ENCODE results near the gene LIPH.

The LIPH gene

GRCh38 chr3:185507883-185508282 is 44.5 kb downstream of the LIPH start:
- Histone ChIP-seq H3K4me2 (ENCODE audit: low read length) (no peak overlapping the region), H3K9ac (ENCODE audit: low read length) (no peak overlapping the region), H3K9me3 (ENCODE audit: insufficient read depth, low read length) (no peaks in the 10 kb centered on the region), H3K27ac (ENCODE audit: low read length) (no peak overlapping the region), H3K27me3 (ENCODE audit: low read depth, low read length) (no peaks in the 10 kb centered on the region), H2AFZ (ENCODE audit: low read depth, low read length) (no peak overlapping the region), H4K20me1 (ENCODE audit: insufficient read depth, low read length) (no peaks in the 10 kb centered on the region), H3K4me1 (ENCODE audit: low read length) (no peaks in the 10 kb centered on the region), H3K36me3 (replicated peaks; ENCODE audit: low read depth, low read length) (no peaks in the 10 kb centered on the region), H3K4me3 (ENCODE audit: low read length) (no peak overlapping the region), H3K79me2 (ENCODE audit: low read length) (no peaks in the 10 kb centered on the region)
- TF ChIP-seq CTCF (IDR thresholded peaks at IDR 0.05; ENCODE audit: low read depth, low read length) (no peak), EZH2phosphoT487 (IDR thresholded peaks at IDR 0.05; ENCODE audit: low read depth) (no peak)

- Histone ChIP-seq H3K4me3 (ENCODE audit: low read length) (no peak overlapping the region), H3K27ac (ENCODE audit: low read length) (no peak overlapping the region), H2AFZ (ENCODE audit: low read depth, low read length) (no peak overlapping the region), H4K20me1 (ENCODE audit: insufficient read depth, low read length) (no peaks in the 10 kb centered on the region), H3K36me3 (replicated peaks; ENCODE audit: low read depth, low read length) (no peaks in the 10 kb centered on the region), H3K4me2 (ENCODE audit: low read length) (no peak overlapping the region), H3K9ac (ENCODE audit: low read length) (no peak overlapping the region), H3K9me3 (ENCODE audit: insufficient read depth, low read length) (no peaks in the 10 kb centered on the region), H3K4me1 (ENCODE audit: low read length) (no peaks in the 10 kb centered on the region), H3K79me2 (ENCODE audit: low read length) (no peaks in the 10 kb centered on the region), H3K27me3 (ENCODE audit: low read depth, low read length) (no peaks in the 10 kb centered on the region)
- TF ChIP-seq CTCF (IDR thresholded peaks at IDR 0.05; ENCODE audit: low read depth, low read length) (no peak), EZH2phosphoT487 (IDR thresholded peaks at IDR 0.05; ENCODE audit: low read depth) (no peak)
These were observed 47.8 kb downstream of the LIPH start for GRCh38 chr3:185504636-185505035.

GRCh38 chr3:185503521-185503920 is 48.9 kb downstream of the LIPH start:
- H3K79me2 ChIP-seq (ENCODE audit: low read length), result peaks cover 2% of the 10 kb centered on the region
- H4K20me1 ChIP-seq (ENCODE audit: insufficient read depth, low read length), result no peaks in the 10 kb centered on the region
- peaks cover 6% of the 10 kb centered on the region; the same call in 1 of the 2 replicates for H3K4me1 ChIP-seq (ENCODE audit: low read length)
- no peak overlapping the region for H3K4me3 ChIP-seq (ENCODE audit: low read length)
- H3K9ac ChIP-seq (ENCODE audit: low read length), result no peak overlapping the region
- no peak for TF ChIP-seq CTCF (IDR thresholded peaks at IDR 0.05; ENCODE audit: low read depth, low read length)
- no peak for TF ChIP-seq EZH2phosphoT487 (IDR thresholded peaks at IDR 0.05; ENCODE audit: low read depth)
- no peak overlapping the region for H2AFZ ChIP-seq (ENCODE audit: low read depth, low read length)
- no peak overlapping the region for H3K27ac ChIP-seq (ENCODE audit: low read length)
- no peaks in the 10 kb centered on the region for H3K9me3 ChIP-seq (ENCODE audit: insufficient read depth, low read length)
- H3K4me2 ChIP-seq (ENCODE audit: low read length), result no peak overlapping the region
- H3K27me3 ChIP-seq (ENCODE audit: low read depth, low read length), result no peaks in the 10 kb centered on the region
- H3K36me3 ChIP-seq (replicated peaks; ENCODE audit: low read depth, low read length), result no peaks in the 10 kb centered on the region

GRCh38 chr3:185502987-185503386 is 49.4 kb downstream of the LIPH start:
- no peak overlapping the region for H3K9ac ChIP-seq (ENCODE audit: low read length)
- no peaks in the 10 kb centered on the region for H3K36me3 ChIP-seq (replicated peaks; ENCODE audit: low read depth, low read length)
- H3K9me3 ChIP-seq (ENCODE audit: insufficient read depth, low read length), result no peaks in the 10 kb centered on the region
- TF ChIP-seq CTCF (IDR thresholded peaks at IDR 0.05; ENCODE audit: low read depth, low read length), result no peak
- TF ChIP-seq EZH2phosphoT487 (IDR thresholded peaks at IDR 0.05; ENCODE audit: low read depth), result no peak
- H4K20me1 ChIP-seq (ENCODE audit: insufficient read depth, low read length), result no peaks in the 10 kb centered on the region
- peaks cover 8% of the 10 kb centered on the region for H3K79me2 ChIP-seq (ENCODE audit: low read length)
- no peak overlapping the region for H3K4me3 ChIP-seq (ENCODE audit: low read length)
- H3K27ac ChIP-seq (ENCODE audit: low read length), result no peak overlapping the region
- no peaks in the 10 kb centered on the region for H3K27me3 ChIP-seq (ENCODE audit: low read depth, low read length)
- no peak overlapping the region for H2AFZ ChIP-seq (ENCODE audit: low read depth, low read length)
- H3K4me1 ChIP-seq (ENCODE audit: low read length), result peaks cover 6% of the 10 kb centered on the region; the same call in 1 of the 2 replicates
- H3K4me2 ChIP-seq (ENCODE audit: low read length), result no peak overlapping the region

Data from OCI-LY3 (cell line).